ENCODE data around the gene THRAP3.

DNA sequence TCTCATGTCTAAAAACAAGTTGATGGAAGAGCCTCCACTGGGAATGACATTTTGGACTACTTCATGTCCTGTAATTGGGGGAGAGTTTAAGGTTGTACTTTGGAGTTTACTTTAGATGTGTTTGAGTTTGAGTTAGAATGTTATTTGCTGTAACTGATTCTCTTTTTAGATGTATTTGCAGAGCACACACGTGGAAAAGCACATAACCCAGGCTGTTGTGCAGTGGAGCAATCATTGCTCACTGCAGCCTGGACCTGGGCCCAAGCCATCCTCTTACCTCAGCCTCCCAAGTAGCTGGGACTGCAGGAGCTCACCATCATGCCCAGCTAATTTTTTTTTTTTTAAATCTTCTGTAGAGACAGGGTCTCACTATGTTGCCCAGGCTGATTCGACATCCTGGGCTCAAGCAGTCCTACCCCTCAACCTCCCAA lies 45.2 kb downstream of the THRAP3 start:
- TF ChIP-seq EZH2phosphoT487 (IDR thresholded peaks at IDR 0.05; ENCODE audit: insufficient read depth, low read depth) (no peak), EZH2 (IDR thresholded peaks at IDR 0.05; ENCODE audit: insufficient read depth, poor library complexity, severe bottlenecking) (no peak)

Measured in GM23248 (cell line).